Suprapubic skin (tissue), 4 donors: ENCODE measurements around the gene NPLOC4.

Experiments used
- EP300 ChIP-seq: sonication (generic); formaldehyde crosslinking; IDR thresholded peaks from one replicate; pipeline ENCODE4 v1.6.1; 2017; ENCODE audit warnings: antibody characterized with exemption
- POLR2A ChIP-seq, 2 donors: fragments of 450-650 bp; IDR thresholded peaks; one replicate each; pipeline ENCODE4 v1.6.1; 2017; ENCODE audit warnings: antibody characterized with exemption in 2 of 2, mild to moderate bottlenecking in 2 of 2, moderate library complexity in 2 of 2
- POLR2AphosphoS5 ChIP-seq, 3 donors: sonication (generic); formaldehyde crosslinking; IDR thresholded peaks; one replicate each; pipeline ENCODE4 v1.6.1; 2017; ENCODE audit warnings: antibody characterized with exemption in 3 of 3
- TF ChIP-seq, protein P1 (sequence below), 2 donors: fragments of 200-600 bp in 1 of 2; fragments of 450-650 bp in 1 of 2; sonication (generic) in 1 of 2; IDR thresholded peaks; one replicate each; pipeline ENCODE4 v1.5.1; 2016 to 2019; ENCODE audit warnings: antibody characterized with exemption in 2 of 2, mild to moderate bottlenecking in 1 of 2, moderate library complexity in 1 of 2

DNA sequence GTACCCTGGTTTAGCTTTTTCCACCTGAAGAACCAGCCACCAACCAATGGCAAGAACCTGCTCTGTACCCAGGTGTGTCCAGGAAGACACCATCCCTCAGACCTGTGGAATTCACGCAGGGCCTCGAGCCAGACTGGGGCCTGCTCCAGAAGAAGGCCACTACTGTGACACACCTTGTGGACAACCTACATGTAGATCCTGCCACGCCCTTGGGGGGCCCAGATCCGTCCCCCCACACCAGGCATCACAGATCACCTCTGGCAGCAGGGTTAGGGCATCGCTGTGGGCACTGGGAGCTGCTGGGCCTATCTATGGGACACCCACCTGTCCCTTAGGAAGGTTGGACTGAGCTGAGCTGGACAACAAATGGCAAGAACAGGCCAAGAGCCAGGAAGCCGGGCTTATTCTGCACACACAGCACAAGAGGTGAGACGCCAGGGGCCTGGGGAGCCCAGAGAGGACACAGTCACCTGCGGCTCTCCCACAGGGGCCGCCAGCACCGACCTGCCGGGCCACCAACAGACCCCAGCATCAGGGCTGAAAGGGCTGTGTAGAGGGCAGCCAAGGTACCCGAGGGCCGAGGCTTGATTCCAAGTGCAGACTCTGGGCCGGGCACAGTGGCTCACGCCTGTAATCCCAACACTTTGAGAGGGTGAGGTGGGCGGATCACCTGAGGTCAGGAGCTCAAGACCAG is 92.5 kb downstream of the NPLOC4 start:
- TF ChIP-seq, protein P1, sequence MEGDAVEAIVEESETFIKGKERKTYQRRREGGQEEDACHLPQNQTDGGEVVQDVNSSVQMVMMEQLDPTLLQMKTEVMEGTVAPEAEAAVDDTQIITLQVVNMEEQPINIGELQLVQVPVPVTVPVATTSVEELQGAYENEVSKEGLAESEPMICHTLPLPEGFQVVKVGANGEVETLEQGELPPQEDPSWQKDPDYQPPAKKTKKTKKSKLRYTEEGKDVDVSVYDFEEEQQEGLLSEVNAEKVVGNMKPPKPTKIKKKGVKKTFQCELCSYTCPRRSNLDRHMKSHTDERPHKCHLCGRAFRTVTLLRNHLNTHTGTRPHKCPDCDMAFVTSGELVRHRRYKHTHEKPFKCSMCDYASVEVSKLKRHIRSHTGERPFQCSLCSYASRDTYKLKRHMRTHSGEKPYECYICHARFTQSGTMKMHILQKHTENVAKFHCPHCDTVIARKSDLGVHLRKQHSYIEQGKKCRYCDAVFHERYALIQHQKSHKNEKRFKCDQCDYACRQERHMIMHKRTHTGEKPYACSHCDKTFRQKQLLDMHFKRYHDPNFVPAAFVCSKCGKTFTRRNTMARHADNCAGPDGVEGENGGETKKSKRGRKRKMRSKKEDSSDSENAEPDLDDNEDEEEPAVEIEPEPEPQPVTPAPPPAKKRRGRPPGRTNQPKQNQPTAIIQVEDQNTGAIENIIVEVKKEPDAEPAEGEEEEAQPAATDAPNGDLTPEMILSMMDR (IDR thresholded peaks at IDR 0.05): no peak
- TF ChIP-seq POLR2AphosphoS5 (IDR thresholded peaks at IDR 0.05) (no peak), POLR2A (IDR thresholded peaks at IDR 0.05) (no peak), EP300 (no peak)
